Breast epithelium (tissue), 4 donors: Measurements from ENCODE around the gene MALRD1. TPM values are rescaled to one million over a fixed set of nuclear protein-coding genes. Genes with fewer than 3 reads are reported as not detected.

Source experiments
- DNase-seq, 2 donors: peaks; one replicate each; pipeline ENCODE4 v3.0.0-alpha.2; 2019; ENCODE audit warnings: low spot score in 2 of 2
- H3K27ac ChIP-seq, 2 donors: fragments of 200-600 bp; sonication (generic) in 1 of 2; one replicate each; pipeline ENCODE4 v1.5.1; 2016 to 2019; ENCODE audit warnings: mild to moderate bottlenecking in 1 of 2
- H3K27me3 ChIP-seq, 2 donors: fragments of 200-600 bp; sonication (generic) in 1 of 2; one replicate each; pipeline versions ENCODE4 v1.5.1 to v1.6.0; 2017 to 2019; ENCODE audit warnings: control low read depth in 1 of 2, mild to moderate bottlenecking in 1 of 2
- H3K36me3 ChIP-seq: fragments of 200-600 bp; one replicate; pipeline ENCODE4 v1.5.1; 2019
- H3K4me1 ChIP-seq, 2 donors: fragments of 200-600 bp; sonication (generic); one replicate each; pipeline ENCODE4 v1.5.1; 2016 to 2019; ENCODE audit warnings: control low read depth in 1 of 2
- H3K4me3 ChIP-seq, 3 donors: fragments of 200-600 bp; sonication (generic); 1 replicate in 2 of 3; 2 replicates in 1 of 3; pipeline ENCODE4 v1.5.1; 2016 to 2019; ENCODE audit warnings: mild to moderate bottlenecking in 3 of 3, moderate library complexity in 2 of 3
- H3K9me3 ChIP-seq, 2 donors: fragments of 200-600 bp; sonication (generic) in 1 of 2; one replicate each; pipeline ENCODE4 v1.5.1; 2016 to 2019; ENCODE audit warnings: control low read depth in 1 of 2
- CTCF ChIP-seq, 3 donors: fragments of 450-650 bp; IDR thresholded peaks; one replicate each; pipeline ENCODE4 v1.5.1; 2016 to 2017; ENCODE audit warnings: antibody characterized with exemption in 3 of 3, mild to moderate bottlenecking in 3 of 3, moderate library complexity in 3 of 3
- POLR2A ChIP-seq: fragments of 450-650 bp; IDR thresholded peaks from one replicate; pipeline ENCODE4 v1.6.1; 2016; ENCODE audit warnings: antibody characterized with exemption, mild to moderate bottlenecking, moderate library complexity
- POLR2AphosphoS5 ChIP-seq, 3 donors: sonication (generic); formaldehyde crosslinking; IDR thresholded peaks; one replicate each; pipeline ENCODE4 v1.6.1; 2017; ENCODE audit warnings: antibody characterized with exemption in 3 of 3
- intact Hi-C: fragments of 100-400 bp; cut with DNase I; formaldehyde crosslinking; loops from one replicate; pipeline ENCODE4 v1.15.1; 2023; ENCODE audit warnings: low total_unique reads
- total RNA-seq, 3 donors: library from RNA; depleted of rRNA; stranded (reverse); fragments of >200 nt; gene quantifications; one replicate each; pipeline ENCODE4 v1.1.0, GENCODE V29; 2016

The MALRD1 gene
- total RNA-seq, 3 donors from 2014 or later, result 0.96 to 8.6 (median 2.6) TPM

GRCh38 chr10:19329475-19329874 lies 280.9 kb downstream of the MALRD1 start:
- intact Hi-C loops, result no loop called here
- Histone ChIP-seq H3K4me1 (no peaks in the 10 kb centered on the region), H3K27ac (no peak overlapping the region), H3K36me3 (no peaks in the 10 kb centered on the region), H3K27me3 (no peaks in the 10 kb centered on the region), H3K9me3 (no peaks in the 10 kb centered on the region), H3K4me3 (no peak overlapping the region)
- DNase-seq, result no peak
- TF ChIP-seq CTCF (IDR thresholded peaks at IDR 0.05) (no peak), POLR2A (no peak), POLR2AphosphoS5 (IDR thresholded peaks at IDR 0.05) (no peak)

- DNase-seq, result no peak
- Histone ChIP-seq H3K27me3 (no peaks in the 10 kb centered on the region), H3K9me3 (no peaks in the 10 kb centered on the region), H3K4me3 (no peak overlapping the region), H3K4me1 (no peaks in the 10 kb centered on the region), H3K36me3 (no peaks in the 10 kb centered on the region), H3K27ac (no peak overlapping the region)
- TF ChIP-seq POLR2AphosphoS5 (IDR thresholded peaks at IDR 0.05) (no peak), CTCF (IDR thresholded peaks at IDR 0.05) (no peak), POLR2A (no peak)
- intact Hi-C loops, result no loop called here
Measured at GRCh38 chr10:19332304-19332703, 283.7 kb downstream of the MALRD1 start.

GRCh38 chr10:19333631-19334030 lies 285.0 kb downstream of the MALRD1 start:
- intact Hi-C loops, result no loop called here
- Histone ChIP-seq H3K4me3 (no peak overlapping the region), H3K27me3 (no peaks in the 10 kb centered on the region), H3K36me3 (no peaks in the 10 kb centered on the region), H3K9me3 (no peaks in the 10 kb centered on the region), H3K4me1 (no peaks in the 10 kb centered on the region), H3K27ac (no peak overlapping the region)
- no peak for DNase-seq
- TF ChIP-seq POLR2A (no peak), POLR2AphosphoS5 (IDR thresholded peaks at IDR 0.05) (no peak), CTCF (IDR thresholded peaks at IDR 0.05) (no peak)

GRCh38 chr10:19347621-19348020 lies 299.0 kb downstream of the MALRD1 start:
- no peaks in the 10 kb centered on the region for H3K36me3 ChIP-seq
- no peaks in the 10 kb centered on the region for H3K27me3 ChIP-seq
- no peak for DNase-seq
- TF ChIP-seq POLR2A, result no peak
- no peak for TF ChIP-seq CTCF (IDR thresholded peaks at IDR 0.05)
- no peak for TF ChIP-seq POLR2AphosphoS5 (IDR thresholded peaks at IDR 0.05)
- H3K9me3 ChIP-seq, result no peaks in the 10 kb centered on the region
- H3K4me3 ChIP-seq, result no peak overlapping the region
- intact Hi-C loops, result no loop called here
- no peak overlapping the region for H3K27ac ChIP-seq
- H3K4me1 ChIP-seq, result no peaks in the 10 kb centered on the region

GRCh38 chr10:19367176-19367575 lies 318.6 kb downstream of the MALRD1 start:
- Histone ChIP-seq H3K4me3 (no peak overlapping the region), H3K27ac (no peak overlapping the region), H3K4me1 (no peaks in the 10 kb centered on the region), H3K9me3 (no peaks in the 10 kb centered on the region), H3K27me3 (no peaks in the 10 kb centered on the region), H3K36me3 (no peaks in the 10 kb centered on the region)
- TF ChIP-seq CTCF (IDR thresholded peaks at IDR 0.05) (no peak), POLR2A (no peak), POLR2AphosphoS5 (IDR thresholded peaks at IDR 0.05) (no peak)
- intact Hi-C loops, result no loop called here
- no peak for DNase-seq
